NB4 (cell line): ENCODE data around the gene SYNE3.
A peak's percentile ranks its signal among the peaks of the same experiment; 100 is the strongest.

ENCODE experiments used
- DNase-seq: peaks from one replicate; pipeline ENCODE4 v3.0.0; 2010; ENCODE audit warnings: low read depth
- H3K4me3 ChIP-seq: one replicate; pipeline ENCODE4 v1.5.1; 2011; ENCODE audit warnings: mild to moderate bottlenecking, low read depth, low read length, moderate library complexity
- MYC ChIP-seq: IDR thresholded peaks from 2 replicates; pipeline ENCODE4 v1.6.1; 2011; ENCODE audit warnings: low read depth, low read length
- POLR2A ChIP-seq: IDR thresholded peaks from 2 replicates; pipeline ENCODE4 v1.6.1; 2011; ENCODE audit warnings: mild to moderate bottlenecking; ENCODE audit not compliant: insufficient read length; ENCODE audit errors: extremely low read depth
- TF ChIP-seq, protein P1 (sequence below): IDR thresholded peaks from 2 replicates; pipeline ENCODE4 v1.6.1; 2011; ENCODE audit warnings: low read depth, low read length
- TF ChIP-seq, protein P2 (sequence below): IDR thresholded peaks from one replicate; pipeline ENCODE4 v1.5.1; 2012; ENCODE audit warnings: low read depth, low read length

The SYNE3 gene

DNA sequence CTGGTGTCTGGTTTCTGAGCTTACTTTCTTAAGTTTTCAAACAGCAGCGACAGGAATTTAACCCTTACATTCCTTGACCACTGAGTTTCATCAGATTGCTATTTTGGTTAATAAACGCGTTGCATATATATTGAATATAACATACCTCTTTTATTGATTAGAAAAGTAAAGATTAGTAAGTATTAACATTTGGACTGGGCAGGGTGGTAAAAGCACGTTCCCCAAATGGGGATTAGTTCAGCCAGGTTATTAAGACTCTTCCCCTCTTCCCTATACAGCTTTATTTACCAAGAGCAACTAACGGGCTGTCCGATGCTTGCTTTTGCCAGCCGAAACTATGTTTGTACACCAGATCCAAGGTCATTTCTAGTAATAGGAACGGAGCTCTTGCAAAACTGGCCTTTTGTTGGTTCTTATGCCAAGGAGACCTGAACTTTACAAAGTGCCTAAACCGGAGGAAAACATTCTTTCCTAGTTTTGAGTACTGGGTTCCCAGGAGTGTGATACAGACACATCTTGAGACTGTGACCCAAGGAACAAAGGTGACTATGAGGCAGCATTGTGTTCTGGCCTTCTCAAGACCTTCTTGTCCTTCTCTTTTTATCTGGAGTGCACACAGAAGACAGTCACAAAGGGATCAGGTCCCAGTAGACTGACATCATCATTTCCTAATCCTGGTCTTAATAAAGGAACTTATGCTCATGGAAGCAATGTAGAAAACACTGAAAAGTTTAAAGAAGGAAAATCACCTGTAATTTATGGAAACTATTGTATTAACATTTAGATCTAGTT, 21.0 kb upstream of the SYNE3 start:
- no peak for TF ChIP-seq POLR2A
- TF ChIP-seq, protein P1, sequence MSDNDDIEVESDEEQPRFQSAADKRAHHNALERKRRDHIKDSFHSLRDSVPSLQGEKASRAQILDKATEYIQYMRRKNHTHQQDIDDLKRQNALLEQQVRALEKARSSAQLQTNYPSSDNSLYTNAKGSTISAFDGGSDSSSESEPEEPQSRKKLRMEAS, result no peak
- TF ChIP-seq MYC, result no peak
- H3K4me3 ChIP-seq, result peak overlapping the region; percentile 90
- DNase-seq, result no peak

DNA sequence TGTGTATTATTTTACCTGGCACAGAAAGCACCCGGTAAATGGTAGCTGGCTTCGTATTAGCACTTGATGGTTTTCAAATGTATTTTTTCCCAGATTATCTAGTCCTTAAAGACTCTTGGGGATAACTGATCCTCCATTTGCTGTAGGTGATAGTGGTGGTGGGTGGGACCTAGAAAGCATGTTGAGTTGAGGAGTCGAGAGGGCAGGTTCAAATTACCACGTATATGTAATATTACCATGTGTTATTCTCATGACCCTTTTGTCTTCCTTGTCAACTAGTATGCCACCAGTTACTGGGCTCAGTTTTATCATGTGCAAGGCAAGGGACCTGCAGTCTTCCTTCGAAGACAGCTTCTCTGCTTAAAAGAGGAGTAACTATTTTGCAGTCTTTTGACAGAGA, 20.2 kb upstream of the SYNE3 start:
- TF ChIP-seq, protein P2, sequence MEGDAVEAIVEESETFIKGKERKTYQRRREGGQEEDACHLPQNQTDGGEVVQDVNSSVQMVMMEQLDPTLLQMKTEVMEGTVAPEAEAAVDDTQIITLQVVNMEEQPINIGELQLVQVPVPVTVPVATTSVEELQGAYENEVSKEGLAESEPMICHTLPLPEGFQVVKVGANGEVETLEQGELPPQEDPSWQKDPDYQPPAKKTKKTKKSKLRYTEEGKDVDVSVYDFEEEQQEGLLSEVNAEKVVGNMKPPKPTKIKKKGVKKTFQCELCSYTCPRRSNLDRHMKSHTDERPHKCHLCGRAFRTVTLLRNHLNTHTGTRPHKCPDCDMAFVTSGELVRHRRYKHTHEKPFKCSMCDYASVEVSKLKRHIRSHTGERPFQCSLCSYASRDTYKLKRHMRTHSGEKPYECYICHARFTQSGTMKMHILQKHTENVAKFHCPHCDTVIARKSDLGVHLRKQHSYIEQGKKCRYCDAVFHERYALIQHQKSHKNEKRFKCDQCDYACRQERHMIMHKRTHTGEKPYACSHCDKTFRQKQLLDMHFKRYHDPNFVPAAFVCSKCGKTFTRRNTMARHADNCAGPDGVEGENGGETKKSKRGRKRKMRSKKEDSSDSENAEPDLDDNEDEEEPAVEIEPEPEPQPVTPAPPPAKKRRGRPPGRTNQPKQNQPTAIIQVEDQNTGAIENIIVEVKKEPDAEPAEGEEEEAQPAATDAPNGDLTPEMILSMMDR, result no peak
- TF ChIP-seq, protein P1, result no peak
- TF ChIP-seq MYC (no peak), POLR2A (no peak)
- DNase-seq, result no peak
- H3K4me3 ChIP-seq, result peak overlapping the region; percentile 90

DNA sequence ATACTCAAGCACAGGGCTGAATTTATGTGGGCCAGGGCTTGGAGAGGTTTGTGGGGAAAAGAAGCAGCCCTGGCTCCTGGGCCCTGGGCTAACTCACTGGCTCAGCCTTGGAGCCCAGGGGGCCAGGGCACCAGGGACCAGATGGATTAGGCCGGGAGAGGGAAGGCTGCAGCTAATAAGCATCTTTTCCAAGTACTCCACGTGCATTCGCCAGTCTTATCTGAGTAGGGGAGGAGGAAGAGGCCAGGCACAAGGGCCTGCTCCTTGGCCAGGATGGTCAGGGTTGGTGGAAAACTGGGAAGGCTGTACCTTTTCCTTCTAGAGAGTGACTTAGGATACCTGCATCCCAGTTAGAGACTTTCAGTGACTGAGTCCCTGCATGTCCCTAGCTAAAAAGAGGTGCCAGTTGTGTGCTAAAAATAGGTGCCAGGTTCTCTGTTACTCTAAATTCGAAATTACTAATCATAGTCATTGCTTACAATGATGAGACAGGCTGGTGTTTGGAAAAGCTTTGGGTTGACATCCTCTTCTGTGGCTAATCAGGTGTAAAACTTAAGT, 19.7 kb upstream of the SYNE3 start:
- no peak for TF ChIP-seq POLR2A
- TF ChIP-seq, protein P1, result no peak
- TF ChIP-seq MYC, result no peak
- TF ChIP-seq, protein P2, result no peak
- peak overlapping the region; percentile 90 for H3K4me3 ChIP-seq
- no peak for DNase-seq

DNA sequence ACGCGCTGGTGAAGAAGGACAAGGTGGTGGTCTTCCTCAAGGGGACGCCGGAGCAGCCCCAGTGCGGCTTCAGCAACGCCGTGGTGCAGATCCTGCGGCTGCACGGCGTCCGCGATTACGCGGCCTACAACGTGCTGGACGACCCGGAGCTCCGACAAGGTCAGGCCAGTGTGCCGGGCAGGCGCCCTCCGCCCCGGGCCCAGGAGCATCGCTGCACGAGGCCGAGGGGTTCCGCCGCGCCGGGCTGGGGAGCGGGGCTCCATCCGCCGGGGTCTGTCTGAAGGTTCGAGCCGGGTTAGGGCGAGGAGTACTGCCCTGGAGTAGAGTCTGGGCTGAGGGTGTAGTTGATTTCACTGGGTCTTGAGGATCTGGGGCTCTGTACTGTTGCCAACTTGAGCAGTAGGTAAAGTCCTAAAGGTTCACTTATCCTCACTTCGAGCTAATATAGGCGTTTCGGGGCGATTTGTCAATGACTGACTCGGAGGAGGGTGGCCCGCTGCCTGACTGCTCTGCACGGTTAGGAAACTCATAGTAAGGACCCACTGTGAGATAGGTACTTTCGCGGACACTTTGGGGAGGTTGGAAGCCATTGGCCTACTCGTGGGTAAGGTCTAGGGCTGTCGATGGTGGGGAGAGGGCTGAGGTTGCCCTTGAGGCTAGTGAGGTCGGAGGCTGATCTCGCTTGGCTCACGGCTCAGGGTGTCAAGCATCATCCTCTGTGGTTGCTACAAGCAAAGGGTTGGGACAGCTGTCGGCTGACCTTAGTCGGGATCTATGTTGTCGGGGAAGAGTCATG, 19.0 kb upstream of the SYNE3 start:
- DNase-seq, result peak; percentile 37
- TF ChIP-seq, protein P1, result no peak
- TF ChIP-seq MYC, result 0 out of 2 replicates have a peak, but pooled peaks have one; percentile 12
- TF ChIP-seq, protein P2, result no peak
- peak; percentile 10 for TF ChIP-seq POLR2A
- H3K4me3 ChIP-seq, result peak overlapping the region; percentile 90

DNA sequence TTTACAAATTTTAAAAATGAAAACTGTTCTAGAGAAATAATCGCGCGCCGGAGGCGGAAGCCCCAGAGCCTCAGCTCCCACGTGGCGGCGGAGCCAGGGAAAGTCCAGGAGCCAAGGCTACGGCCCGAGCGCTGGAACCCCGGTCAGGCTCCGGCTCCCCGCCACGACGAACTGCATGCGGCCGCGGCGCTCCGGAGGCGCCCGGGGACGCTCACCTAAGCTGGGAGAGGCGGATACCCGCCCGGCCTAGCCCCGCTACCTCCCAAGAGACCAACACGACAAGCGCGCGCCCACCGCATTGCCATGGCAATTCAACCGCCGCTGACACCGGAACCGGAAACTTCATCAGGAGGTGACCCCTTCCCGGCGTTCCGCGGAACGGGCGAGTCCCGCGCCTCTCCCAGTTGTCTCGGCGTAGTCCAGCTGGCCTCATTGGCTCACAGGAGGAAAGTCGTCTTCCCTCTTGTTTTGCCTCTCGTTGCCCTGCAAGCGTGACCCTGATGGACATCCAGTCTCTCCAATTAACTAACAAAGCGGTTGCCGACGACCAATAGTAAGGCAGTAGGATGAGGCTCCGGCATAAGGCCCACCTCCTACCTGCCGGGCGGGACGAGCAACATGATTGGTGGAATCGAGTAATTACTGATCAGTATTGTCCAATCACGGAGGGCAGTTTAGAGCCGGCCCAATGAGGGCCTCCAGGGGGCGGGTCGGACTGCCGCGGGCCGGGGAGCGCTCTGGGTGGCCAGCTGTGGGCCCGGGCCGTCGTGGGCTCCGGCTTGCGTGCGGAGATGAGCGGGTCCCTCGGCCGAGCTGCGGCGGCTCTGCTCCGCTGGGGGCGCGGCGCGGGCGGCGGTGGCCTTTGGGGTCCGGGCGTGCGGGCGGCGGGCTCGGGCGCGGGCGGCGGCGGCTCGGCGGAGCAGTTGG, 18.1 kb upstream of the SYNE3 start, which contains the start of gene GLRX5:
Gene GLRX5 (plus strand): TSS at position 752 of the 927 bp plus-strand sequence. CDS start 40 bp downstream, at position 792.
- H3K4me3 ChIP-seq, result peak within 1 kb of the TSS; percentile 98
- DNase-seq, result peak; percentile 99
- TF ChIP-seq, protein P1, result peak; percentile 44; the same call in 1 of the 2 replicates
- TF ChIP-seq, protein P2, result no peak
- TF ChIP-seq MYC (peak; percentile 91), POLR2A (peak; percentile 76)
